AG08395 (cell line): ENCODE measurements around the gene GSK3A.

ENCODE experiments used
- DNase-seq: peaks from one replicate; pipeline ENCODE4 v3.0.0; 2012; ENCODE audit warnings: mixed read lengths, low spot score

Gene GSK3A

GRCh38 chr19:42225718-42226292 is 16.6 kb downstream of the GSK3A start:
- no peak for DNase-seq

GRCh38 chr19:42224940-42225717 is 17.3 kb downstream of the GSK3A start:
- no peak for DNase-seq

- DNase-seq = no peak
Measured at GRCh38 chr19:42220751-42221097, 21.7 kb downstream of the GSK3A start.

GRCh38 chr19:42219812-42220750 is 22.3 kb downstream of the GSK3A start, which contains the start of gene ZNF526:
Gene ZNF526, plus strand, starts transcription at chr19:42220312. Its CDS starts 4,092 bp downstream, at chr19:42224404.
- DNase-seq = peak; percentile 100

- DNase-seq = peak; percentile 99
Measured at GRCh38 chr19:42217520-42218437, 24.6 kb downstream of the GSK3A start, which contains the start of gene DEDD2. Gene DEDD2, minus strand, starts transcription at chr19:42217677. Its CDS starts 670 bp downstream, at chr19:42217007.

- DNase-seq = peak; percentile 31
Measured at GRCh38 chr19:42216653-42217519, 25.5 kb downstream of the GSK3A start.

- DNase-seq = no peak
Measured at GRCh38 chr19:42214810-42215485, 27.5 kb downstream of the GSK3A start.

GRCh38 chr19:42212886-42213285 is 29.5 kb downstream of the GSK3A start:
- DNase-seq = no peak

GRCh38 chr19:42208612-42209011 is 33.8 kb downstream of the GSK3A start:
- no peak for DNase-seq

GRCh38 chr19:42207767-42208271 is 34.6 kb downstream of the GSK3A start:
- DNase-seq = peak; percentile 88

GRCh38 chr19:42206871-42207755 is 35.3 kb downstream of the GSK3A start:
- peak; percentile 67 for DNase-seq

GRCh38 chr19:42204664-42205063 is 37.7 kb downstream of the GSK3A start:
- no peak for DNase-seq

- no peak for DNase-seq
Measured at GRCh38 chr19:42203700-42204099, 38.7 kb downstream of the GSK3A start.

- DNase-seq = no peak
Measured at GRCh38 chr19:42202290-42202880, 40.0 kb downstream of the GSK3A start.

- no peak for DNase-seq
Measured at GRCh38 chr19:42201489-42202289, 40.7 kb downstream of the GSK3A start.

- DNase-seq = no peak
Measured at GRCh38 chr19:42200116-42200715, 42.2 kb downstream of the GSK3A start.
